Mesothelial cell of epicardium (in vitro differentiated cells): ENCODE measurements around the gene BCR. TPM values are rescaled to one million over a fixed set of nuclear protein-coding genes. Genes with fewer than 3 reads are reported as not detected.

Source experiments
- DNase-seq, 2 experiments: peaks; one replicate each; pipeline ENCODE4 v3.0.0; 2021; ENCODE audit warnings: low spot score in 2 of 2; ENCODE audit not compliant: unreplicated experiment in 2 of 2
- H3K27ac Mint-ChIP-seq: 2 replicates; pipeline ENCODE4 v1.8.0; 2021; ENCODE audit warnings: mixed read lengths
- H3K27me3 Mint-ChIP-seq: 2 replicates; pipeline ENCODE4 v1.8.0; 2021; ENCODE audit warnings: low read depth, mixed read lengths
- H3K36me3 Mint-ChIP-seq: 2 replicates; pipeline ENCODE4 v1.8.0; 2021; ENCODE audit warnings: mixed read lengths
- H3K4me1 Mint-ChIP-seq: 2 replicates; pipeline ENCODE4 v1.8.0; 2021; ENCODE audit warnings: mixed read lengths
- H3K4me3 Mint-ChIP-seq: 2 replicates; pipeline ENCODE4 v1.8.0; 2021; ENCODE audit warnings: mild to moderate bottlenecking, moderate library complexity, mixed read lengths
- H3K9me3 Mint-ChIP-seq: 2 replicates; pipeline ENCODE4 v1.8.0; 2021; ENCODE audit warnings: mixed read lengths
- CTCF ChIP-seq: fragments of 200-600 bp; sonication (generic); IDR thresholded peaks from one replicate; pipeline ENCODE4 v1.5.0; 2021; ENCODE audit warnings: antibody characterized with exemption; ENCODE audit not compliant: unreplicated experiment
- total RNA-seq: library from RNA; stranded (reverse); gene quantifications from 3 replicates; pipeline ENCODE4 v1.2.1, GENCODE V29; 2021

BCR gene
- total RNA-seq, 1 donor from 2014 or later, result 72.4 TPM

- Mint-ChIP-seq H3K4me1 (no peaks in the 10 kb centered on the region), H3K36me3 (peaks cover 21% of the 10 kb centered on the region), H3K27ac (no peak overlapping the region), H3K4me3 (no peak overlapping the region), H3K9me3 (no peaks in the 10 kb centered on the region), H3K27me3 (no peaks in the 10 kb centered on the region)
- no peak for TF ChIP-seq CTCF
- DNase-seq, result no peak
Measured at GRCh38 chr22:23266780-23267179, 86.5 kb downstream of the BCR start.

- Mint-ChIP-seq H3K27me3 (no peaks in the 10 kb centered on the region), H3K9me3 (no peaks in the 10 kb centered on the region), H3K27ac (no peak overlapping the region), H3K36me3 (peaks cover 19% of the 10 kb centered on the region), H3K4me3 (no peak overlapping the region), H3K4me1 (no peaks in the 10 kb centered on the region)
- no peak for TF ChIP-seq CTCF
- DNase-seq, result no peak
Measured at GRCh38 chr22:23267226-23268043, 87.1 kb downstream of the BCR start.

GRCh38 chr22:23268139-23268712, 87.9 kb downstream of the BCR start:
- H3K27ac Mint-ChIP-seq, result no peak overlapping the region
- no peaks in the 10 kb centered on the region for H3K4me1 Mint-ChIP-seq
- no peaks in the 10 kb centered on the region for H3K27me3 Mint-ChIP-seq
- DNase-seq, result no peak
- no peak overlapping the region for H3K4me3 Mint-ChIP-seq
- no peak for TF ChIP-seq CTCF
- H3K9me3 Mint-ChIP-seq, result no peaks in the 10 kb centered on the region
- peaks cover 19% of the 10 kb centered on the region for H3K36me3 Mint-ChIP-seq

- Mint-ChIP-seq H3K27ac (no peak overlapping the region), H3K4me1 (no peaks in the 10 kb centered on the region), H3K27me3 (no peaks in the 10 kb centered on the region), H3K9me3 (no peaks in the 10 kb centered on the region), H3K4me3 (no peak overlapping the region), H3K36me3 (peaks cover 22% of the 10 kb centered on the region)
- DNase-seq, result no peak
- no peak for TF ChIP-seq CTCF
Measured at GRCh38 chr22:23268877-23269276, 88.6 kb downstream of the BCR start.

GRCh38 chr22:23269441-23270211, 89.3 kb downstream of the BCR start:
- no peak for TF ChIP-seq CTCF
- Mint-ChIP-seq H3K27me3 (no peaks in the 10 kb centered on the region), H3K36me3 (peaks cover 26% of the 10 kb centered on the region), H3K27ac (no peak overlapping the region), H3K9me3 (no peaks in the 10 kb centered on the region), H3K4me1 (no peaks in the 10 kb centered on the region), H3K4me3 (no peak overlapping the region)
- DNase-seq, result no peak
